NB4 (cell line): ENCODE data around the gene CLEC4M.

ENCODE experiments used
- POLR2A ChIP-seq: IDR thresholded peaks from 2 replicates; pipeline ENCODE4 v1.6.1; 2011; ENCODE audit warnings: mild to moderate bottlenecking; ENCODE audit not compliant: insufficient read length; ENCODE audit errors: extremely low read depth
- TF ChIP-seq, protein P1 (sequence below): IDR thresholded peaks from one replicate; pipeline ENCODE4 v1.5.1; 2012; ENCODE audit warnings: low read depth, low read length

DNA sequence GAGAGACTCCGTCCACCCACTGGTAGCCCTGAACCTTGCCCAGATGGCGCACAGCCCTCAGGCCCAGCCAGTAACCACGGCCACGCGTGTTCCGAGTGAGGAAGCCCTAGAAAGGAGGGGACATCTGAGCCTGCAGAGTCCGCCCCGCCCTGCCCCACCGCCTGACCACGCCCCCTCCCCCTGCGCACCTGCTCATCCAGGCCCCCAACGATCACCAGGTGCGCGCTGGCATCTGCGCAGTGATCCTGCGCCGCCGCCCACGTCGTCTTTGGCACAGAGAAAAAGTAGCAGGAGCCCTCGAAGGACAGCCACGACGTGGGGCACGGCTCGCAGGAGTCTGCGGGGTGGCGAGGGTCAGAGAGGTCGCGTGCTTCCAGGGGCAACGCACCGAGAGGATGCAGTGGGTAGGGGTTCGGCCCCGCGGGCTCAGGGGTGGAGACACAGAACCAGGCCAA lies 33.2 kb upstream of the CLEC4M start:
- TF ChIP-seq, protein P1, sequence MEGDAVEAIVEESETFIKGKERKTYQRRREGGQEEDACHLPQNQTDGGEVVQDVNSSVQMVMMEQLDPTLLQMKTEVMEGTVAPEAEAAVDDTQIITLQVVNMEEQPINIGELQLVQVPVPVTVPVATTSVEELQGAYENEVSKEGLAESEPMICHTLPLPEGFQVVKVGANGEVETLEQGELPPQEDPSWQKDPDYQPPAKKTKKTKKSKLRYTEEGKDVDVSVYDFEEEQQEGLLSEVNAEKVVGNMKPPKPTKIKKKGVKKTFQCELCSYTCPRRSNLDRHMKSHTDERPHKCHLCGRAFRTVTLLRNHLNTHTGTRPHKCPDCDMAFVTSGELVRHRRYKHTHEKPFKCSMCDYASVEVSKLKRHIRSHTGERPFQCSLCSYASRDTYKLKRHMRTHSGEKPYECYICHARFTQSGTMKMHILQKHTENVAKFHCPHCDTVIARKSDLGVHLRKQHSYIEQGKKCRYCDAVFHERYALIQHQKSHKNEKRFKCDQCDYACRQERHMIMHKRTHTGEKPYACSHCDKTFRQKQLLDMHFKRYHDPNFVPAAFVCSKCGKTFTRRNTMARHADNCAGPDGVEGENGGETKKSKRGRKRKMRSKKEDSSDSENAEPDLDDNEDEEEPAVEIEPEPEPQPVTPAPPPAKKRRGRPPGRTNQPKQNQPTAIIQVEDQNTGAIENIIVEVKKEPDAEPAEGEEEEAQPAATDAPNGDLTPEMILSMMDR: no peak
- TF ChIP-seq POLR2A: no peak
